ENCODE measurements around the gene CAMK1D.
"Not testable (repeated sequence)": the region's sequence is repeated elsewhere in the genome, so short reads cannot be mapped to it uniquely, and the experiment has no call there.

Gene CAMK1D

DNA sequence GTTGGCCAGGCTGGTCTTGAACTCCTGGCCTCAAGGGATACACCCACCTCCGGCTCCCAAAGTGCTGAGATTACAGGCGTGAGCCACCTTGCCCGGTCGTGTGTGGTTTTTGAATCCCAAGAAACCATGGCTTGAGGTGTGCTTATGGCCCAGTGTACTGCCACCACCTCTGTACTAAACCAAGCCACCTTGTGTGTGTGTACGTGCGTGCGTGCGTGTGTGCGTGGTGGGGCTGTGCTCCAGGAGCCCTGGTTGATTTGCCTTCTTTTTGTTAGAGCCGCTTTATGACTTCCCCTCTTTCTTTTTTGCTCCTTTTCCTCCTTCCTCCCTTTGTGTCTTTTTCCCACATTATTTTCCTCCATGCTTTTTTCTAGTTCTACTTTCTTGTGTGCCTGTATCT lies 121.4 kb downstream of the CAMK1D start:
- DNase-seq: no peak

DNA sequence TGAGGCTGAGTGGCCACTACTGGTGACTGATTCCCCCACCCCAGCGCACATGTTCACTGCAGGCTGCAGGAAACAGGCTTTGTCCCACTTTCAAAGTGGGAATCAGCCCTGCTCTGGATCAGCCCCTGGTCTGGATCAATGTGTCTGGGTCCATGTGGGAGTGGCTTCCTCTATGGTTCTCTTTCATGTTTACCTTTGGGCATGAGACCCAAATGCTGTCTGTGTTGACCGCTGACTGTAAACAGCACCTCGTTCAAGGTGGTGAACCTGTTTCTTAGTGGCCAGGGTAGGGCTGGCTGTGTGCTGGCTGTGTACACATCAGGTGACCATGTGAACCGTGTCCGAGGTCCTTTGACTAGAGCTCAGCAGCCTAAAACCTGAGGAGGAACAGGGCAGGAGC lies 121.8 kb downstream of the CAMK1D start:
- DNase-seq: no peak

DNA sequence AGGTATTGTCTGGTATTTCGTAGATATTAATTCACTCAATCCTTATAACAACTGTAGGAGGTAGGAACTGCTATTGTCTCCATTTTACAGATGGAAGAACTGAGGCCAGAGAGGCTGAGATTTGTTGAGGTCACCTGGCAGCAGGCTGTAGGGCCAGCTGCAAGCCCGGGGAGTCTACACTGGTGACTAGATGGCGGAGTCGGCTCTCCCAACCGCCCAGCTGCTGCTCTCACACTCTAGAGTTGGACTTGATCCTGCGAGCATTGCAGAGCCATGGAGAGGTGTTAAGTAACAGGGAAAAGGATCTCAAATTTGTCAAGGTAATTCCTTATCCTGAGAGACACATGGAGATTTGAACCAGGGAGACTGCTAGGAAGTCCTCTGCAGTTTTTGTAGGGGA lies 124.1 kb downstream of the CAMK1D start:
- DNase-seq: no peak

DNA sequence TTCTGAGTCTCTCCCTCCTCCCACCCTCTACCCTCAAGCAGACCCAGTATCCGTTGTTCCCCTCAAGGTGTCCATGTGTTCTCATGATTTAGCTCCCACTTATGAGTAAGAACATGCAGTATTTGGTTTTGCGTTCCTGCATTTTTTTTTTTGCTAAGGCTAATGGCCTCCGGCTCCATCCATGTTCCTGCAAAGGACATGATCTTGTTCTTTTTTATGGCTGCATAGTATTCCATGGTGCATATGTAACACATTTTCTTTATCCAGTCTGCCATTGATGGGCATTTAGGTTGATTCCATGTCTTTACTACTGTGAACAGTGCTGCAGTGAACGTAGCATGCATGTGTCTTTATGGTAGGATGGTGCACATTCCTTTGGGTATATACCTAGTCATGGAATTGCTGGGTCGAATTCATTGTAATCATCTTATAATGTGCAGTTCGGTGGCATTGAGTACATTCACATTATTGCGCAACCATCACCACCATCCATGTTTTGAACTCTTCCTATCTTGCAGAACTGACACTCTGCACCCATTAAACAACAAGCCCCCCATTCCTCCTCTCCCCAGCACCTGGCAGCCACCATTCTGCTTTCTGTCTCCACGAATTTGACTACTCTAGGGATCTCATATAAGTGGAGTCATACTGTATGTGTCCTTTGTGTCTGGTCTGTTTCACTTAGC lies 125.5 kb downstream of the CAMK1D start:
- no peak for DNase-seq

DNA sequence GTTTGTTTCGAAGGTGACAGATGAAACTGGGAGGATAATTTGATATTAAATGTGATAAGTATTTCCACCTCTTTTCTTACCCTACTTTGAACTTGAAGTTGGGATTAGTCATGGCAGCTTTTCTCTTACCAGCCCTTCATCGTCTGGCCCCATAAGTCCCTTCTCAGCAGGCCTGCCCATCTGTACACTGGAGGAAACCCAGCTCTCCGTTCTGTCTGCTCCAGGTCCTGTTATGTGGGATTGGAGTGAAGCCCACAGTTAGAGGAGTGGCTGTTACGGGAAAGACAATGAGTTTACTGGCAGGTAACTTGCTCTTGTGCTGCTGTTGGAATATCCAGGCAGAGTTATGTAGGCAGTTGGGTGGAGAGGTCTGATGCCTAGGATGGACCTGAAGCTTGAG lies 127.3 kb downstream of the CAMK1D start:
- no peak for DNase-seq

DNA sequence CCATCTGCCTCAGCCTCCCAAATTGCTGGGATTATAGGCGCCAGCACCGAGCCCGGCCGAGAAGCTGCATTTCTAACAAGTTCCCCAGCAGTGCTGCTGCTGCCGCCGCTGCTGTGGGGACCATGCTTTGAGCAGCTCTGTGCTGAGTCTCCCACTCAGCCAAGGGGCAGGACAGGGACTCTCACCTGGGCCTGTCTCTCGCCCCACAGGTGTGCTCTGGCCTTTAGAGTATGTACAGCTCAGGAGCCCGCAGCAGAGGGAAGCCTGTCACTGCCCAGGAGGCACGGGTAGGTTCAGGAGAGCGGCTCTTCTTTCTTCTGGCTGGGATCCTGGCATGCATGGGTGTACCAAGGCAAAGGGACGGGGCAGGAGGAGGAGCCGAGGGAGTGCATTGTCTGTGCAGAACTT lies 130.1 kb downstream of the CAMK1D start:
- no peak for DNase-seq

DNA sequence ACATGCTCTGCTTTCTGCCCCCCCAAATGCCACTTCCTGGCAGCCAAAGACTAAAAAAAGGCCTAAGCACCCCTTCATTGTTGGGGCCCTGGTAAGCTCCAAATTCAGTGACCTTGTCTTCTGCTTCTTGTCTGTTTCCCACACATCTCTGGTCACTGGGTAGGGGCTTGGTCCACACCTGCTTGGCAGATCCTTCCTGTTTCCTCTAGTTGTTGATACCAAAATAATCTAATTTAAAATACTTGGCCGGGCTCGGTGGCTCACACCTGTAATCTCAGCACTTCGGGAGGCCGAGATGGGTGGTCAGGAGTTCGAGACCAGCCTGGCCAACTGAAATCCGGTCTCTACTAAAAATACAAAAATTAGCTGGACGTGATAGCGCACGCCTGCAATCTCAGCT lies 130.6 kb downstream of the CAMK1D start:
- no peak for DNase-seq

DNA sequence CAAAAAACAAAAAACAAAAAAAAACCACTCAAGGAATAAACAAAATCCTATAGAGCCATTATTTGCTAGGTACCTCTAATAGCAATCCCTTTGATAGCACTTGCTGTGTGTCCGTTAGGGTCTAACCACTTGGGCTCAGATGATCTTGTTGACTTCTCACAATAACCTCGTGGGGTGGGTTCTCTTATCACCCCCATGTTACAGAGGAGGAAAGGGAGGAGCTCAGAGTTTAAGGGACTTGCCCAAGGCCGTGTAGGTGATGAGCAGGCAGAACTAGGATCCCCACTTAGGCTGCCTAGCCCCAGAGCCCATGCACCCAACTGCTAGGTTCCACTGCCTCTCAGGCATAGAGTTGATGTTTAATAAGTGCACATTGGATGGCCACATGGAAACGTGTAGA lies 131.1 kb downstream of the CAMK1D start:
- no peak for DNase-seq

DNA sequence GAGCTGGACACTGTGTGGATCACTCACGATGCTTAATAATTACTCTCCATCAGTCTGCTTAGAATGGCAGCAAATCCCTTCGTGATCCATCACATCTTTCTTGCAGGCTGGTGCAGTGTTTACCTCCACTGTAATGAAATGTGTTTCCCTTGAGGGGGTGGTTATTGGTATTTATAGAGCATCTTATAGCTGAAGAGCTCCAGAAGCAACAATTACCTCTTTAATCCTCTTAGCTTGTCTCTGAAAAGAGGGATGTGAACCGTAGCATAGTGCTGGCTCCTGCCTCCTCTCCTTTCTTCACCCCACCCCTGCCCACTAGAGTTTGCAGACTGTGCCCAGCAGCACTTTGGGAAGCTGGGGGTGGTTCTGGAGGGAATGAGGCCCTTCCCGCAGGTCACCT lies 132.6 kb downstream of the CAMK1D start:
- DNase-seq: no peak

DNA sequence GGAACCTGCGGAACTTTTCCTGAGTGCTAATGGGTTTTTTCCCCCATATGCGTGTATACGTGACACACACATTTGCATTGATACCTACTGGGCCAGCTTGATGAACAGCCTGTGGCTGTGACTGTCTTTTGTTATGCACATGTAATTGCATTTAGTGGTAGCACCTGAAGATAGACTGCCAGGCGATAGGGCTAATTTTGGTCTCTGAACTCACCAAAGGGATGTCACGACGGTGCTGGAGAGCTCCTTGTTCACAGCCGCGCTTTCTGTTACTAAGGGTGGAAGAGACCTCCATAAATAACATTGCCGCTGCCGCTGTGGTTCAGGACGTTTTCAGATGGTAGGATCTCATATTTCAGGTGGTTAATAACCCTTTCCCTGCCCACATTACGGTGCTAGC lies 133.2 kb downstream of the CAMK1D start:
- no peak for DNase-seq

DNA sequence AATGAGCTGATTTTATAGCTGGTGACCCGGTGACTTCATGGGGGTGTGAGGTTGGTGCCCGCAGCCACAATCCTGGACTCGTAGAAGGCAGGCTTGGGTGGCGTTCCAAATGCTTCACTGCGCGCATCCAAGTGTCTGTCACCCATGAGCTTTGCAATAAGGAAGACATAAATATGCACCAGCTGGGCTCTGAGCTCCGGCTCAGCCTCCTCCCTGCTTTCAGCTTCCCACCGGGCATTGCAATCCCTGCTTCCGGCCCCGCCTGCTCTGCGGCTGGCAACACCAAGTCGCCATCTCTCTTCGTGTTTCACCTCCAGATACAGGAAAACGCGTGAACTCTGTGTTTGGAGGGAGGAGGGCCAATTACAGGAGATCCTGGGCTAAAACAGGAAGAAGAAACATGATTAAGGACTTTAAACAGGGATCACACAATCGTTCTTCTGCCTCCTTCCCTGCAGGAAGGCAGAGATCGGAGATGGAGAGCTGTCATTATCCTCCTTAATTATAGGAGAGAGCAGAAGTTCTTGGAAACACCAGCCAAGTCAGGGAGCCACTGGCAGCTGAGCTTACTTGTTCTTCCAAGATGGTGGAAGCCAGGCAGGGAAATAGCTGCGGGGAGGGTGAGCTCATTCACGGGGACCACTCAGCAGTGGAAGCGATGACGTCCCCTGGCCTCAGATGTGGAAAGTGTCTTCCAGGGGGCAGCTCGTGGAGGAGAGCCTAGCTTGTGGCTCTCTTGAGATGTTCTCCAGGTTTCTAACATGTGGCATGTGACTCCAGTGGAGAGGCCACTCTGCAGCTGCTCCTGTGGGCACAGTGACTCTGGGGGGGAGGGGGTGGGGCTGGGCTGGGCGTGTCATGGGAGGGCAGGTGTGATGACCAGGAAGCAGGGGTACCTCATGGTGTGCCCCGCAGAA lies 134.9 kb downstream of the CAMK1D start:
- DNase-seq: no peak

DNA sequence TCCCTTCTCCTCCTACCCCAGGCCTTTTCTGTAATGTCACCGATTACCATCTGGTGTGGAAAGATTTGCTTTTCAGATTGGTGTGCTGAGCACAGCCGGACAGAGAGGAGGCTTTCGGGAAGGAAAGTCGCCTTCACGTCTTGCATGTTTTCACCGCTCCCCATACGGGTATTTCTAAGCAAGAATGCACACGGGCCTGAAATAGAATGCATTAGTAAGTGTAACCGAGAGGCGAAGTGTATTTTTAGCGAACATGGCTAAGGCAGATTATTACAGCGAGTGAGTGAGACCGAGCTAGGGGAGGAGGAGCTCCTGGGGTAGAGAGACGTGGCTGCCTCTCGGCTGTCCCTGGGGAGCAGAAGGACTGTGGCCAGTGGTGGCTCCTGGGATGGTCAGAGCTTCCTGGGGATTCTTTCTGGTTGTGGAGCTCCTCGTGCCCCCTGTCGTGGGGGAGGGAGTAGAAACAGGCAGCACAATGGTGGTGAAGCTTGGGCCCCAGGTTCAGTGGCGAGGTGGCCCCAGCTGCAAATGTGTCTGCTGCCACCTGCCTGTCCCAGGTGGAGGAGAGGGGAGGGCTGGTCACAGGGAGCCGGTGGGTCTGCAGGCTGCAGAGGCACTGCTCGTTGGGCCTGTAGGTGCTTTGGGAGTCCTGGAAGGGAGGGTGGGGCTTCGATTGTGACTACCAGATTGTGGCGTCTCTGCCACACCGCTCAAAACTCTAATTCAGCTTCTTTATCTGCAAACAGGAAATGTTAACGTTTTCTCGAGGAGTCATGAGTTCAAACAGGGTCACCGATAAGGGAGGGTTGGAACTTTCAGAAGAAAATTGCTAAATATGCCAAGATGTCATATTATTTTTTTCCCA lies 135.8 kb downstream of the CAMK1D start:
- peak; percentile 7 for DNase-seq

DNA sequence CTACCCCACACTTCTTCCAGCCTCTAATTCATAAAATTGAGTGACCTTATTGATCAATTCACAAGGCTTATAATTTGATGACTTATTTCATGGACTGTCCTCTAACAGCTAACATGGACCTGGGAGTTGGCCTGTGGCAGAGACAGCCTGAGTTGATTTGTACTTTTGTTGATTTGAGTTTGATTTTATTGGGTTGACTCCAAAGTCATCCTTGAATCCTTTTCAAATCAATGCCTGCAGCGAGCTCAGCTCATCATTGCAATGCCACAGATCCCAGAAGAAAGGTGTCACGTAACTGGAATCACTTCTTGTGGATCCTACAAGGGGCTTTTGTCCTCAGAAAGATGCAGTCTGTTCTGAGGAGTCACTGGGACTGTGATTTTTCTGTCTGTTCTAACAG lies 138.0 kb downstream of the CAMK1D start:
- no peak for DNase-seq

DNA sequence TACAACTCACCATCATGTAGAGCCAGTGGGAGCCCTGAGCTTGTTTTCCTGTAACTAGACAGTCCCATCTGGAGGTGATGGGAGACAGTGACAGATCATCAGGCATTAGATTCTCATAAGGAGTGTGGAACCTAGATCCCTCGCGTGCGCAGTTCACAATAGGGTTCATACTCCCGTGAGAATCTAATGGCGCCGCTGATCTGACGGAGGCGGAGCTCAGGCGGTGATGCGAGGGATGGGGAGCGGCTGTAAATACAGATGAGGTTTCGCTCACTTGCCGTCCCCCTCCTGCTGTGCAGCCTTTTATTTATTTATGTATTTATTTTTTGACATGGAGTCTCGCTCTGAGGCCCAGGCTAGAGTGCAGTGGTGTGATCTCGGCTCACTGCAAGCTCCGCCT lies 139.3 kb downstream of the CAMK1D start:
- no peak for DNase-seq

DNA sequence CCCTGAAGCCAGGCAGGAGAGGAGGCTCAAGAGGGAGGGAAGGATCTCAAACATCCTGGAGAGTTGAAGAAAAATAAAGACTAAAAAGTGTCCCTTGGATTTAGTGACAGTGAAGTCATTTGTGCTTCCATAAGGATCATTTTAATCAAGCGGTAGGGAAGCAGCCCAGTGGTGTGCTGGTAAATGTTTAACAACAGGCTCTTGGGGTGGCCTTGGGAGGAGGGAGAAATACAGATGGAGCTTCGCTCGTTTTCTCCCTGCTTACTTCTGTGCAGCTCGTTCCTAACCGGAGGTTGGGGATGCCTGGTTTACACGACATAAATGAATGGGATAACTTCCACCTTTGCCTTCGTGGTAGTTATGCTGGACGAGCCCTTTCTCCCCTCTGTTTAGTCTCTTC lies 140.0 kb downstream of the CAMK1D start:
- no peak for DNase-seq

DNA sequence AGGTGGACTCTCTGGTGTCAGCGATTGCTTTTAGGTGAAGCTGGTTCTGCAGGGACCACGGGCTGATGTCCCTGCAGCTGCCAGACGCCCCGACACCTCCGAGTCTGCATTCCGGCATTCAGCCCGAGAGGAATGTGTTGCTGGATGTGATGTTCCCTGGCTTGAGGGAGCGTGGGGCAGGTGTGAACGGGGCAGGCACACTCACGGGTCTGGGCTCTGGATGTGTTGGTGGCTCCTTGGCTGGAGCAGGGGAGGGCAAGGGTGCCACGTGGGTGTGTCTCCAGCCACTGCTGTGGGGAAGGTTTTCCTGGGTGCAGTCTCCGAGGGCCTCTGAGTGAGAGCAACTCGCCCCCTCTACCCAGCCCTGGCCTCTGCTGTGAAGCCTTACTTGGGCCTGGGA lies 140.5 kb downstream of the CAMK1D start:
- DNase-seq: no peak

DNA sequence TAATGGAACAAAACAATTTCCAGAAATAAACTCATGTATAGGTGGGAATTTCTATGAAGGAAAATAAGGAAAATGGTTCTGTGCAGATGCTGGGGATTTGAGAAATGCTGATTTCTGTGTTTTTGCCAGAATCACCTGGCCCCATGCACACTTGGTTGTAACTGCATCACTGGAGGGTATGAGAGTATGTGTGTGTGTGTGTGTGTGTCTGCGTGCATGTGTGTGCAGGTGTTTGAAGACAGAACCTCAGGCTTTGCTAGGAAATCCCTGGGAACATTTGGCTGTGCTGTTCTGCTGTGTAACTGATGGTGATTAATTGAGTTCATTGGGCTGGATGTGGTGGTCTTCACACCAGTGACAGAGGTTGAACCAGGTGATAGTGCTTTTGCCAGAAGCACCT lies 141.6 kb downstream of the CAMK1D start:
- DNase-seq: no peak

DNA sequence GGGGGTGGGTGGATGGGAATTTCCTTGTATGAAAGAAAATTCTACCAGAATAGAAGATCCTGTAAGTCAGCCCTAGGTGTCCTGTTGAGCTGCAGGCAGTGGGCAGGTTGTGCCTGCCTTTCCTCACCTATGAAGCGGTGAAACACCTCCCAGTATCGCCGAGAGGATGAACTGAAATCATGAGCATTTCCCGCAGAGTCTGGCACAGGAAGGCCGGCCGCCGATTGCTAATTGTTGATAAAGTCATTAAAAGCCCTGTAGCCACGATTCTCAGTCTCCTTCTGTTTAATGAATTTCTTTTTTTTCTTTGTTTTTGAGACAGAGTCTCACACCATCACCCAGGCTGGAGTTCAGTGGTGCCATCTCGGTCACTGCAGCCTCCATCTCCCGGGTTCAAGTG lies 142.1 kb downstream of the CAMK1D start:
- DNase-seq: no peak

DNA sequence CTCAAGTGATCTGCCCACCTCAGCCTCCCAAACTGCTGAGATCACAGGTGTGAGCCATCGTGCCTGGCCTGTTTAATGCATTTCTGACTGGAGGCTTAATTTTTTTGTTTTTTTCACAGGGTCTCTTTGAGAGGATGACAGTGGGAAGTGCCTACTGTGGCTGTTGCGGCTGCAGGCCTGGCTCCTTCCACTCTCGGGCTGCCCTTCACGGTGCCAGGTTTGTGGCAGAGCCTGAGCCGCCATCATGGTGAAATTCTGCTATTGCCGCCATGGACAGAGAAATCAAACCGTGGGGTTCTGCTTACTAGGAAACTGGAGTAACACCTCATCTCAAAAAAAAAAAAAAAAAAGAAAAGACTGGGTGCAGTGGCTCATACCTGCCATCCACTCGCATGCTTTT lies 142.7 kb downstream of the CAMK1D start:
- no peak for DNase-seq

DNA sequence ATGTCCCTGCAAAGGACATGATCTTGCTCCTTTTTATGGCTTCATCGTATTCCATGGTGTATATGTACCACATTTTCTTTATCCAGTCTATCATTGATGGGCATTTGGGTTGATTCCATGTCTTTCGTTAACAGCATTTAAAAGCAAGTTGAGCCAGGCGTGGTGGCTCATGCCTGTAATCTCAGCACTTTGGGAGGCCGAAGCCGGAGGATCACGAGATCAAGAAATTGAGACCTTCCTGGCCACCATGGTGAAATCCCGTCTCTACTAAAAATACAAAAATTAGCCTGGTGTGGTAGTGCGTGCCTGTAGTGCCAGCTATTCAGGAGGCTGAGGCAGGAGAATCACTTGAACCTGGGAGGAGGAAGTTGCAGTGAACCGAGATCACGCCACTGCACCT lies 147.7 kb downstream of the CAMK1D start:
- not testable (repeated sequence) for DNase-seq

DNA sequence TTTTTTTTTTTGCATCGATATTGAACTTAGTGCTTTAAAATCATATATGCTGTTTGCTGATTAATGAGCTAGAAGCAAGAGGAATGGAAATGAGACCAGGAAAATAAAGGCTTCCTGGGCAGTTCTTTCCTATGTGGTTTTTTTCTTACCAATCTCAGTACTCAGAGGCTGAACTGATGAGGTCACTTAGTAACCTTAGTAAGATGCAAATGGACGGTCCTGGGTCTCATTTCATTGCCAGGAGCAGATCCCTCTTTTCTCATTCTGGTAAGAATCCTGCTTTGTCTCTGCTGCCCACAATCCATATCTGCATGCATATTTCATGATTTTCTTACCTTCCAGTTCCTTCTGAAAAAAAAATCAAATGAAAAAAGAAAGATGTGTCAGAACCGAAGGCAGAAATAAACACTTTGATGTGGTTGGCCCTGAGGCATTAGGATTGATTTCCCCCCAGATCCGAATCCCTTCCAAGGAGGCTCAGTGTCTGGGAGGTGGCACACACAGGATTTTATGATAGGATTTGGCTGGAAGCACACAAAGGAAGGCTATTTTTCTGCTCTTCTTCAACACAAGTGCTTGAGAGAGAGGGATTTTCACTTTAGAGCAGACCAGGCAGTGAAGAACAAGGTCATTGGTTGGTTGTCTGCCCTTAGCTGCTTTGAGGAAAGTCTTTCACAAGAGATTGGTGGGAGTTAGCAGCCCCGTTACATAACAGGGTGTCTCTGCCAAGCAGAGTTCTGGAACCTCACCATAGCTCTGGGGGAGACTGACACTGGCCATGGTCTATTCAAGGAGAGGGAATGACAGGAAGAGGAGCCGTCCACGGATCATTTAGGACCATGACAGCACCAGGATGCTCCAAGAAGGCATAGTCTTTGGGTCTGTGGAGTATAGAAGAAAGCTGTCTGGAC lies 150.0 kb downstream of the CAMK1D start:
- DNase-seq: no peak

Measured in activated CD4-positive, alpha-beta T cell treated with anti-CD3 and anti-CD28 coated beads, Interleukin-10, Interleukin-2, amounts not matched to agents 100 ng/mL and 50 ng/mL, durations not matched to agents 16 hours and 8 hours (primary cell).